ENCODE data around the gene MBP. TPM values are rescaled to one million over a fixed set of nuclear protein-coding genes. Genes with fewer than 3 reads are reported as not detected.
"Not testable (repeated sequence)": the region's sequence is repeated elsewhere in the genome, so short reads cannot be mapped to it uniquely, and the experiment has no call there.

Gene MBP
- total and polyA plus RNA-seq, 10 of the 15 experiments (the other 5 are each of a cell fraction or from before 2014, with no cell fraction given): 12.2 to 67.8 (median 42.1) TPM

DNA sequence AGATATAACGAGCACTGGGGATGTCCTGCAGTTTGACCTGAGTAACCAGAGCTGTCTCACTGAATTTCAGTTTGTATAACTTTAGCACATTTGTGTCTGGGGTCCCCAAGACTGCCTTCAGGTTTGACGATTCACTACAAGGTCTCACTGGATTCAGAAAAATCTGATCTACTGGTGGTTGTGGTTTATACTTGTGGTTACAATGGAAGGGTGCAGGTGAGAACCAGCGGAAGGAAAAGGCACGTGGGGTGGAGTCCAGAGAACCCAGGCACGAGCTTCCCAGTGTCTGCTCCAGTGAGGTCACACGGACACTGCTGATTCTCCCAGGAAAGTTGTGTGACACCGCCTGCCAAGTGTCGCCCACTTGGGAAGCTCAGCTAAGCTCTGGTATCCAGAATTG lies 184.2 kb downstream of the MBP start (continued):
- TF ChIP-seq, protein P1, sequence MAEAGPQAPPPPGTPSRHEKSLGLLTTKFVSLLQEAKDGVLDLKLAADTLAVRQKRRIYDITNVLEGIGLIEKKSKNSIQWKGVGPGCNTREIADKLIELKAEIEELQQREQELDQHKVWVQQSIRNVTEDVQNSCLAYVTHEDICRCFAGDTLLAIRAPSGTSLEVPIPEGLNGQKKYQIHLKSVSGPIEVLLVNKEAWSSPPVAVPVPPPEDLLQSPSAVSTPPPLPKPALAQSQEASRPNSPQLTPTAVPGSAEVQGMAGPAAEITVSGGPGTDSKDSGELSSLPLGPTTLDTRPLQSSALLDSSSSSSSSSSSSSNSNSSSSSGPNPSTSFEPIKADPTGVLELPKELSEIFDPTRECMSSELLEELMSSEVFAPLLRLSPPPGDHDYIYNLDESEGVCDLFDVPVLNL (IDR thresholded peaks at IDR 0.05; ENCODE audit: low read depth, low read length): no peak
- TF ChIP-seq BCL11A (IDR thresholded peaks at IDR 0.05; ENCODE audit: low read depth, low read length): no peak
- TF ChIP-seq, protein P2, sequence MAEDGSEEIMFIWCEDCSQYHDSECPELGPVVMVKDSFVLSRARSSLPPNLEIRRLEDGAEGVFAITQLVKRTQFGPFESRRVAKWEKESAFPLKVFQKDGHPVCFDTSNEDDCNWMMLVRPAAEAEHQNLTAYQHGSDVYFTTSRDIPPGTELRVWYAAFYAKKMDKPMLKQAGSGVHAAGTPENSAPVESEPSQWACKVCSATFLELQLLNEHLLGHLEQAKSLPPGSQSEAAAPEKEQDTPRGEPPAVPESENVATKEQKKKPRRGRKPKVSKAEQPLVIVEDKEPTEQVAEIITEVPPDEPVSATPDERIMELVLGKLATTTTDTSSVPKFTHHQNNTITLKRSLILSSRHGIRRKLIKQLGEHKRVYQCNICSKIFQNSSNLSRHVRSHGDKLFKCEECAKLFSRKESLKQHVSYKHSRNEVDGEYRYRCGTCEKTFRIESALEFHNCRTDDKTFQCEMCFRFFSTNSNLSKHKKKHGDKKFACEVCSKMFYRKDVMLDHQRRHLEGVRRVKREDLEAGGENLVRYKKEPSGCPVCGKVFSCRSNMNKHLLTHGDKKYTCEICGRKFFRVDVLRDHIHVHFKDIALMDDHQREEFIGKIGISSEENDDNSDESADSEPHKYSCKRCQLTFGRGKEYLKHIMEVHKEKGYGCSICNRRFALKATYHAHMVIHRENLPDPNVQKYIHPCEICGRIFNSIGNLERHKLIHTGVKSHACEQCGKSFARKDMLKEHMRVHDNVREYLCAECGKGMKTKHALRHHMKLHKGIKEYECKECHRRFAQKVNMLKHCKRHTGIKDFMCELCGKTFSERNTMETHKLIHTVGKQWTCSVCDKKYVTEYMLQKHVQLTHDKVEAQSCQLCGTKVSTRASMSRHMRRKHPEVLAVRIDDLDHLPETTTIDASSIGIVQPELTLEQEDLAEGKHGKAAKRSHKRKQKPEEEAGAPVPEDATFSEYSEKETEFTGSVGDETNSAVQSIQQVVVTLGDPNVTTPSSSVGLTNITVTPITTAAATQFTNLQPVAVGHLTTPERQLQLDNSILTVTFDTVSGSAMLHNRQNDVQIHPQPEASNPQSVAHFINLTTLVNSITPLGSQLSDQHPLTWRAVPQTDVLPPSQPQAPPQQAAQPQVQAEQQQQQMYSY (CRISPR knock-in tag; IDR thresholded peaks at IDR 0.05): no peak
- TF ChIP-seq PAX8 (IDR thresholded peaks at IDR 0.05): no peak
- TF ChIP-seq, protein P3, sequence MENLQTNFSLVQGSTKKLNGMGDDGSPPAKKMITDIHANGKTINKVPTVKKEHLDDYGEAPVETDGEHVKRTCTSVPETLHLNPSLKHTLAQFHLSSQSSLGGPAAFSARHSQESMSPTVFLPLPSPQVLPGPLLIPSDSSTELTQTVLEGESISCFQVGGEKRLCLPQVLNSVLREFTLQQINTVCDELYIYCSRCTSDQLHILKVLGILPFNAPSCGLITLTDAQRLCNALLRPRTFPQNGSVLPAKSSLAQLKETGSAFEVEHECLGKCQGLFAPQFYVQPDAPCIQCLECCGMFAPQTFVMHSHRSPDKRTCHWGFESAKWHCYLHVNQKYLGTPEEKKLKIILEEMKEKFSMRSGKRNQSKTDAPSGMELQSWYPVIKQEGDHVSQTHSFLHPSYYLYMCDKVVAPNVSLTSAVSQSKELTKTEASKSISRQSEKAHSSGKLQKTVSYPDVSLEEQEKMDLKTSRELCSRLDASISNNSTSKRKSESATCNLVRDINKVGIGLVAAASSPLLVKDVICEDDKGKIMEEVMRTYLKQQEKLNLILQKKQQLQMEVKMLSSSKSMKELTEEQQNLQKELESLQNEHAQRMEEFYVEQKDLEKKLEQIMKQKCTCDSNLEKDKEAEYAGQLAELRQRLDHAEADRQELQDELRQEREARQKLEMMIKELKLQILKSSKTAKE (IDR thresholded peaks at IDR 0.05; ENCODE audit: low read depth, poor library complexity, severe bottlenecking): no peak
- TF ChIP-seq HDAC6 (IDR thresholded peaks at IDR 0.05; ENCODE audit: unreplicated experiment): no peak
- no peak for TF ChIP-seq NRF1 (conservative IDR thresholded peaks at IDR 0.05; ENCODE audit: low read depth, low read length)
- no peak for TF ChIP-seq SUPT20H (IDR thresholded peaks at IDR 0.05; ENCODE audit: borderline replicate concordance, control insufficient read depth, low read depth, low read length)

DNA sequence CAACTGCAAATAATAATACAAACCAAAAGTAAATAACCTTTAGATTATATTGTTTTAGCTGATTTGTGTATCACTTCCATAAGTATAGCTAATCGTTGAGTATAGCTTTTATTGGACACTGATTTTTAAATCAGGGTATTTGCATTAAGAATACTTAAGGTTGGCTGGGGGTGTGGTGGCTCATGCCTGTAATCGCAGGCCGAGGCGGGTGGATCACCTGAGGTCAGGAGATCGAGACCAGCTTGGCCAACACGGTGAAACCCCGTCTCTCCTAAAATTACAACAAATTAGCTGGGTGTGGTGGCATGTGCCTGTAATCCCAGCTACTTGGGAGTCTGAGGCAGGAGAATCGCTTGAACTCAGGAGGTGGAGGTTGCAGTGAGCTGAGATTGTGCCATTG lies 188.2 kb downstream of the MBP start:
- ChIA-PET RAD21 (ENCODE audit: unreplicated experiment) (interaction anchor here (0.6 to 1.9 kb wide), 2 partner anchors 22 to 117 kb away, joined by 3 to 5 read pairs; no protein-coding TSS in a partner anchor), SMC1A (ENCODE audit: uncharacterized antibody, unreplicated experiment) (interaction anchor here (1.0 to 2.7 kb wide), 5 partner anchors 8 to 38 kb away, joined by 3 to 13 read pairs (median 4); no protein-coding TSS in a partner anchor), CTCF (interaction anchor here (0.8 to 3.5 kb wide), 6 partner anchors 19 to 141 kb away, joined by 3 to 17 read pairs (median 4); no protein-coding TSS in a partner anchor)
- H3K4me1 ChIP-seq (ENCODE audit: control insufficient read depth, insufficient read depth, low read length); H2AFZ ChIP-seq (ENCODE audit: control insufficient read depth, low read depth, low read length); ATAC-seq; POLR2A ChIA-PET; H4K20me1 ChIP-seq (ENCODE audit: control insufficient read depth, insufficient read depth); DNase-seq (ENCODE audit: low read depth, low spot score); BruUV-seq (replicated peaks); H3K27me3 ChIP-seq (replicated peaks in 1 of 2; ENCODE audit: control insufficient read depth in 2 of 2, insufficient read depth in 2 of 2, low read length in 1 of 2); intact Hi-C loops (cut with micrococcal nuclease; ENCODE audit: unreplicated experiment); H3K9me3 ChIP-seq (replicated peaks; ENCODE audit: control insufficient read depth, insufficient read depth, low read length); H3K79me2 ChIP-seq (ENCODE audit: control insufficient read depth, insufficient read depth, low read length); H3K27ac ChIP-seq (ENCODE audit: control insufficient read depth, insufficient read depth); H3K4me2 ChIP-seq (ENCODE audit: control insufficient read depth, insufficient read depth); H3K4me3 ChIP-seq; H3K36me3 ChIP-seq (ENCODE audit: control insufficient read depth in 2 of 2, insufficient read depth in 2 of 2, low read length in 1 of 2); in situ Hi-C loops (cut with MboI); FAIRE-seq; H3K9ac ChIP-seq (ENCODE audit: control insufficient read depth, insufficient read depth, low read length): not testable (repeated sequence)
- WGBS (ENCODE audit: insufficient coverage, insufficient replicate concordance, low lambda C conversion rate, missing lambda C conversion rate): 99% methylated on average over 8 of the region's 8 CpGs

Data from GM12878 (cell line).